ENCODE results near the gene TIMP3.
"Not testable (repeated sequence)": the region's sequence is repeated elsewhere in the genome, so short reads cannot be mapped to it uniquely, and the experiment has no call there.

TIMP3 gene

GRCh38 chr22:32801537-32802236, at the start of gene TIMP3:
Gene TIMP3, plus strand, starts transcription at chr22:32801705. Its CDS starts 297 bp downstream, at chr22:32802002.
- no peak for DNase-seq (ENCODE audit: low spot score)

- DNase-seq (ENCODE audit: low spot score) = no peak
These were observed 49.2 kb upstream of the TIMP3 start for GRCh38 chr22:32752326-32752725.

GRCh38 chr22:32752816-32753520, 48.5 kb upstream of the TIMP3 start:
- DNase-seq (ENCODE audit: low spot score) = no peak

GRCh38 chr22:32753591-32753990, 47.9 kb upstream of the TIMP3 start:
- no peak for DNase-seq (ENCODE audit: low spot score)

- peak; percentile 26 for DNase-seq (ENCODE audit: low spot score)
These were observed 47.0 kb upstream of the TIMP3 start for GRCh38 chr22:32754413-32755041.

GRCh38 chr22:32757086-32757762, 44.3 kb upstream of the TIMP3 start:
- not testable (repeated sequence) for DNase-seq (ENCODE audit: low spot score)

- DNase-seq (ENCODE audit: low spot score) = no peak
These were observed 42.6 kb upstream of the TIMP3 start for GRCh38 chr22:32758866-32759385.

GRCh38 chr22:32760396-32760795, 41.1 kb upstream of the TIMP3 start:
- DNase-seq (ENCODE audit: low spot score) = no peak

GRCh38 chr22:32760815-32761214, 40.7 kb upstream of the TIMP3 start:
- no peak for DNase-seq (ENCODE audit: low spot score)

- no peak for DNase-seq (ENCODE audit: low spot score)
These were observed 40.1 kb upstream of the TIMP3 start for GRCh38 chr22:32761251-32761903.

GRCh38 chr22:32764330-32765131, 37.0 kb upstream of the TIMP3 start:
- DNase-seq (ENCODE audit: low spot score) = peak; percentile 50

GRCh38 chr22:32765132-32765618, 36.3 kb upstream of the TIMP3 start:
- DNase-seq (ENCODE audit: low spot score) = no peak

GRCh38 chr22:32771756-32772155, 29.7 kb upstream of the TIMP3 start:
- DNase-seq (ENCODE audit: low spot score) = no peak

- no peak for DNase-seq (ENCODE audit: low spot score)
These were observed 25.5 kb upstream of the TIMP3 start for GRCh38 chr22:32775957-32776356.

- no peak for DNase-seq (ENCODE audit: low spot score)
These were observed 25.1 kb upstream of the TIMP3 start for GRCh38 chr22:32776397-32776796.

GRCh38 chr22:32776802-32777201, 24.7 kb upstream of the TIMP3 start:
- no peak for DNase-seq (ENCODE audit: low spot score)

GRCh38 chr22:32777987-32778386, 23.5 kb upstream of the TIMP3 start:
- no peak for DNase-seq (ENCODE audit: low spot score)

GRCh38 chr22:32780726-32781310, 20.7 kb upstream of the TIMP3 start:
- no peak for DNase-seq (ENCODE audit: low spot score)

- DNase-seq (ENCODE audit: low spot score) = no peak
These were observed 19.8 kb upstream of the TIMP3 start for GRCh38 chr22:32781695-32782094.

- DNase-seq (ENCODE audit: low spot score) = no peak
These were observed 16.0 kb upstream of the TIMP3 start for GRCh38 chr22:32785321-32786026.

Data from kidney capillary endothelial cell (primary cell).